ENCODE results near the gene OSBPL5.

DNA sequence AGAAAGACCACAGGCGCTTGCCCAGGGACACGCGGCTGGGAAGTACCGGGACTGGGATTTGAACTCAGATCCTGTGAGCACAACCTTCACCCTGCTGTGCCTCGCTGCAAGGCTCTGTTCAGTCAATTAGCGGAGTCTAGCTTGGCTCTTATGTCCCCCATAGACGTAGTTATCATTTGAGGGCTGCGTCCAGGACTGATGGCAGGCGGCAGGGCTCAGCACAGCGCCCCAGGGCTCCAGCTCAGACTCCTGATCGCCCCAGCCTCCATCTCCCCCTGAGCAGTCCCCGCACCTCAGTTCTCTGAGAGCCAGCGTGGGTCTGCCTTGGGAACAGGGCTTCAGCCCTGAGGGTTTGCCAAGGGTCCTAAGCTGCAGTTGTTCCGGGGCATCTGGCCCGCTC lies 33.7 kb upstream of the OSBPL5 start:
- TF ChIP-seq POLR2A (IDR thresholded peaks at IDR 0.05; ENCODE audit: low read depth), result no peak
- TF ChIP-seq, protein P1, sequence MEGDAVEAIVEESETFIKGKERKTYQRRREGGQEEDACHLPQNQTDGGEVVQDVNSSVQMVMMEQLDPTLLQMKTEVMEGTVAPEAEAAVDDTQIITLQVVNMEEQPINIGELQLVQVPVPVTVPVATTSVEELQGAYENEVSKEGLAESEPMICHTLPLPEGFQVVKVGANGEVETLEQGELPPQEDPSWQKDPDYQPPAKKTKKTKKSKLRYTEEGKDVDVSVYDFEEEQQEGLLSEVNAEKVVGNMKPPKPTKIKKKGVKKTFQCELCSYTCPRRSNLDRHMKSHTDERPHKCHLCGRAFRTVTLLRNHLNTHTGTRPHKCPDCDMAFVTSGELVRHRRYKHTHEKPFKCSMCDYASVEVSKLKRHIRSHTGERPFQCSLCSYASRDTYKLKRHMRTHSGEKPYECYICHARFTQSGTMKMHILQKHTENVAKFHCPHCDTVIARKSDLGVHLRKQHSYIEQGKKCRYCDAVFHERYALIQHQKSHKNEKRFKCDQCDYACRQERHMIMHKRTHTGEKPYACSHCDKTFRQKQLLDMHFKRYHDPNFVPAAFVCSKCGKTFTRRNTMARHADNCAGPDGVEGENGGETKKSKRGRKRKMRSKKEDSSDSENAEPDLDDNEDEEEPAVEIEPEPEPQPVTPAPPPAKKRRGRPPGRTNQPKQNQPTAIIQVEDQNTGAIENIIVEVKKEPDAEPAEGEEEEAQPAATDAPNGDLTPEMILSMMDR (IDR thresholded peaks at IDR 0.05), result no peak
- TF ChIP-seq POLR2AphosphoS5 (IDR thresholded peaks at IDR 0.05), result no peak
